HG02763 (cell line): Measurements from ENCODE around the gene PFDN6.
"Not testable (repeated sequence)": the region's sequence is repeated elsewhere in the genome, so short reads cannot be mapped to it uniquely, and the experiment has no call there.

Source experiments
- ATAC-seq: cut with Tn5 transposase; IDR thresholded peaks from one replicate; pipeline ENCODE4 v1.9.1; 2021; ENCODE audit warnings: mild to moderate bottlenecking, moderate library complexity; ENCODE audit not compliant: unreplicated experiment

The PFDN6 gene

DNA sequence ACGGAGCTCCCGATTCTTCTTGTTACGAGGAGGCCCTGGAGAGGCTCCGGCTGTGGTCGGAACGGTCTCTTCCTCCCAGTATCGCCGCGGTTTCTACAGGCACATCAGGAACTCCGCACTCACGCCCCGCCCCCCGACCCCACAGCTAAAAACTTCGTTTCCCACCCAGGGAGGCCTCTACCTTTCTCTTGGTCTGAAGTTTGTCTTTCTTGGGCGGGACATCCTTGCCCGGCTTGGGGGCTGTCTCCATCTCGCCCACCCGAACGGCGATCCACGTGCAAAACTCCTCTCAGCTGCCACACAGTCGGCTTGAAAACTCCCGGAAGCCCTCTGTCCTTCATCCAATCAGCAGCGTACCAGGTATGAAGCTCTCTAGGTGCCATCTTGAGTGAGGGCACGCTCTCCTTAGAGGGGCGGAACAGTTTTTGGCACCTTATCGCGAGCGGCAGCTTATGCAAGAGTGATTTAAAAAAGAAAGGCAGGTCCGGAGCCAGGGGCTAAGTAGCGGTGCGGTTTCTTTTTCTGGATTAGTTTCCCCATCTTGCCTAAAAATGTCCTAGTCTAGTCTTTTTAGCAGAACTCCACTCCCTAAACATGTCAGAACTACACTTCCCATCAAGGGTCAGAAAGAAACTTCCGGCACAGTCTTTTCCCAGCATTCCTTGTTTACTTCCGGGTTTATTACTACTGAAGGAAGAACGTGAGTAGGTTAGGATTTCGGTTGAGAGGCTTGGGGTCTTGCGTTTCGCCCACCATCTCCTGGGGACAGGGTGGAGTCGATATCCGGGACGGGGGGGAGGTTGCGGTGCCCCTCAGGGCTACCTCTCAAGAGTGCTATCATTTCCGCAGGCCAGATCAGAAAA lies at the start of gene PFDN6, which contains the start of gene WDR46:
Gene PFDN6, plus strand, starts transcription at position 681 of the 863 bp plus-strand sequence. CDS start 256 bp downstream, outside the sequence.
Gene WDR46, minus strand, starts transcription at position 319 of the 863 bp plus-strand sequence. Its CDS starts 69 bp downstream, at position 250.
- ATAC-seq: peak; percentile 77

DNA sequence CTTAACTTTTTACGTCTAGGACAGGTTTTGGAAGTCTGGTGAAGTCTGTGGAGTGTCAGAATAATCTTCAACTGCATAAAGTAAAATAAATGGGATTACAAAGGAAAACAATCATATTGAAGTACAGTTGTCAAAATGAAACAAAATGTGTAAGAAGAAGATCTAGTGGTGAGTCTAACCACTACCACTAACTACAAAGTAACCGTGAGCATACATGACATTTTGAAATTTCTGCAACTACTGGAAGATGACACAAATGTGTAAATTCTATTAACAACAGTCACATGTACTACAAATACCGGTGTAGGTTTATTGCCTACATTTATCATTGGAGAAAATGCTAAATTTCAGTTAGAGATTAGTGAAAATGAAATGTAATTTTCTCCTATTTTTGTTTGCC lies 47.4 kb upstream of the PFDN6 start:
- ATAC-seq: no peak

DNA sequence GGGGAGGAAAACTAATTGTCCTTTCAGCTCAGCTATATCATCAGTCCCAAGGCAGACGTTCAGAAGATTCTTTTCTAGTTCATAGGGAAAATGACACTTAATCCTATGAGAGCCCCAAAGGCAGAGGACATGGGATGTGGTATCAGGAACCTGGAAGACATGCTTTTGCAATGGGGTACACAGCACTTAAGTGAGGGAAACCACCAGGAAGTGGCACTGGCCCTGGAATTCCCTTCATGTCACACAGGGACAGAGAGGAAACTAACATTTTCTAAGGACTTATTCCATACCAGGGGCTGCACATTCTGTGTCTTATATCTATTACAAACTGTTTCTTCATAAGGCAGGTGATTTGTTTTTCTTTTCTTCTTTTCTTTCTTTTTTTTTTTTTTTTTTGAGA lies 45.9 kb upstream of the PFDN6 start:
- ATAC-seq: no peak

DNA sequence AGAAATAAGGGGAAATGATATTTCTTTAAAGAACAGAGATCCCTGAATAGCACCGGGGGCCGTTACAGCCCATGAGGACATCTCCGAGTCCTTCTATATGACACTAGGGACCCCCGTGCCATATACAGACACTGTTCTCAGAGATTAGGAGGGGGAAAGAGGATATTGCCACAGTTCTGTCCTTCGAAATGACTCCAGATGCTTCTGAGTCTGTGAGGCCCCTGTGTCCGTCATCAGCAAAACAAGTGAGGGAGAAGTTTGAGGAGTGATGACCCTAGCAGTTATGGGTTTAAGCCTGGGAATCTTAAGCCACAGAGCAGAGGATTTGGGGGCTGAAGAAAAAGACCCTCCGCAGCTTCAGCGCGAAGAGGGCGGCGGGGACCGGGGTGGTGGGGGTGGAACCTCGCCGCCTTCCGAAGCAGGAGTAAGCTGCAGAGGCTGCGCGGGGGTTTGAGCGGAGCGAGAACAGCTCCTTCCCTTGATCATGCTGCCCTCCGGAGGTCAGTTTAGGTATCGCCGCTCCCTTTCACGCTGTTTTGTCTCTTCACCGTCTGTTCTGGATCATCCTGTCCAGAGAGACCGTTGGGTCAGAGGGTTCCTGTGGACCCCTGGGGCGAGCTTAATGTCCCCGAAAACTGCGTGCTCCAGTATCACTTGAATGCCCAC lies 41.3 kb upstream of the PFDN6 start:
- peak; percentile 40 for ATAC-seq

DNA sequence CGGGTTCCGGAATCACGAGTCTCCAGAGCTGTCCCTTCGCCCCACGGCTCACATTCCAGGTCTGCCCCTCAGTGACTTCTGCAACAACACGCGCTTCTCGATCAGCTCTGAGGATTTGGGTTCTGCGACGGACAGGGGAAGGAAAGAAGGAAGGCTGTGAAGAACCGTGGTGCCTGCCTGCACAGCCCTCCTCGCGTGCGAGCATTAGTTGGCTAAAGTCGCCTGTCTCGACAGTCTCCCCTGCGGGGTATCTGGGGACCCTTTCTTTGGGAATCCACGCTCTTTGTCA lies 40.8 kb upstream of the PFDN6 start:
- ATAC-seq: no peak

DNA sequence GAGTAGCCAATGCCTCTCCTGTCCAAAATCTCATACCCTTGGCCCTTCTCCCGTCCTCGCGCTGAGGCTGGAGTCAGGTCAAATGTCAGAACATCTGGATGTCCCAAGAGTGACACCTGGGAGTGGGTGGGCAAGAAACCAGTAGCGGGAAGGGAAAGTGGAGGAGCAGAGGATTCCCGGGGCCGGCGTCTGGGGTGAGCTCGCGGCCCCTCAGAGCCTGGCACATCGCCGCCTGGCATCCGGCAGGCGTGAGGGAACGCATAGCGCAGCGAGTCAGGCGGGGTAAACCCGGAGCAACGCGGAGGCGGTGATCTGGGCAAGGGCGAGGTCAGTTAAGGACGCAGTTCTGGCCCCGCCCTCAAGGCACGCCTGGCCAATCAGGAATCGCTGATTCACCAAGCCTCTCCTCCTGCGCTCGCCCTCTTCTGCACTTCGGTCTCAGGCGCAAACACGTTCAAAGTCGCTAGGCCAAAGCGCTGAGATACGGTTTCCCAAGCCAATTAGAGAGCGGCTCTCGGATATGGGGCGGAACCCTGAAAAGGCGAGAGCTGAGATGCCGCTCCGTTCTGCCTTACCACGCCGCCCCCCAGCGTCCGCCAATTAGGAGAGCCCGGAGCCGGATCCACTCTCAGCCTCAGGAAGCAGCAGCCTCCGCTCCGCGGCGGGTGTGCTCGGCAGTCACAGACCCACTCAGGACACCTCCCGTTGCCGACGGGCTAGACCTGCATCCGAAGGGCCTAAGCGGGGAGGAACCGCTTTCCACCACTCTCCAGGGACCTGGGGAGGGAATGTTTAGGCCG lies 40.3 kb upstream of the PFDN6 start:
- ATAC-seq: peak; percentile 90

DNA sequence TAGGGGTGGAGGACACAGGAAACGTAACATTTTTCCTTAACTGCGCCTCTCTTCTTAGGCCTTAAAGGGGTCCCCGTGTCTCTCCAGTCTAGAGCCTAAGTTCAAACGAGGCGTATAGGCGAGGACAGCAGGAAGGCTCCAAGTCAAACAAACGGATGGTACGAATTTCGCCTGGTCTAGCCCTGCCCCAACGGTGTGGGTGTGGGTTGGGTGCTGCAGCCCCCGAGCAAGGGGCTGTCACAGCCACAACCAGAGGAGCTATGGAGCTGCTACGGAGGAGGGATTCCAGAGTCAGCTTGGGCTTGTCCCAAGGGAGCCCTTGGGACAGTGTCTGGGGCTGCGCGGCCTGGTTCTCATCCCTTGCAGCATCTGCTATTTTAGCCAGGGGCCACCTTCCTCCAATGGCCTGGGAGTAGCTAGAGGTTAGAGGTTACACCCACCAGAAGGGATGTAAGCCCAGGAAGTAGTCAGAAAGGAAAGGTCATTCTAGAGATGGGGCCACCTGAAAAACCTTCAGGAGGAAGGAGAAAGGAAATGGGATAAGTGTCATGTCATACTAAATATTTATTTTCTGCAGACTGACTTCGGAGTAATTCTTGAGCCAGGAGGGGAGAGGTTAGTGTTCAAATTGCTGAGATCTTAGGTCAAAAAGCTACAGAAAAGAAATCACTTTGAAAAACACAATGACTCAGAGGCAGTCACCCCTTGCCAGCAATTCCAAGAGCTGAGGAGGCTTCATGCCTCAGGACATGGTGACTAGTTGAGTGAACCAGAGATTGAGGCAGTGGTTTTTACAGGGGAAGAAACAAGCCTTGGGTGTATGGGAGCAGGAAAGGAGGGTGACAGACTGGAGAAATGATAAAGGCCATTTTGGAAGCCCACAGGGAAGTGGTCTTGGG lies 39.4 kb upstream of the PFDN6 start:
- ATAC-seq: no peak

DNA sequence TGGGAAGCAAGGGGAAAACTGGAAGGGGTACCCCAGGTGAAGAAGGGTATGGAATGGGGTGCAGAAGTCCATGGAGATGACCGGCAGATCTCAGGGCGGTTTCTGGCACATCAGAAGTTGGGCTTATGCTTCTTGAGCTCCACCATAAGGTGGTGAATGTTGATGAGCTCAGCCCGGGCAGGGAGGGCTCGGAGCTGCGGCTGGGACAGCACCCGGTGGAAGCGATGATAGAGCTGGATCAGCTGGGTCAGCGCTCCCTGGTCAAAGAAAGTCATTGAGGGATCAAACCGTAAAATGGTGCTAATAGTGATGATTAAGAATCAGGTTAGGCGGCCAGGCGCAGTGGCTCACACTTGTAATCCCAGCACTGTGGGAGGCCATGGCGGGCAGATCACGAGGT lies 38.7 kb upstream of the PFDN6 start:
- ATAC-seq: no peak

DNA sequence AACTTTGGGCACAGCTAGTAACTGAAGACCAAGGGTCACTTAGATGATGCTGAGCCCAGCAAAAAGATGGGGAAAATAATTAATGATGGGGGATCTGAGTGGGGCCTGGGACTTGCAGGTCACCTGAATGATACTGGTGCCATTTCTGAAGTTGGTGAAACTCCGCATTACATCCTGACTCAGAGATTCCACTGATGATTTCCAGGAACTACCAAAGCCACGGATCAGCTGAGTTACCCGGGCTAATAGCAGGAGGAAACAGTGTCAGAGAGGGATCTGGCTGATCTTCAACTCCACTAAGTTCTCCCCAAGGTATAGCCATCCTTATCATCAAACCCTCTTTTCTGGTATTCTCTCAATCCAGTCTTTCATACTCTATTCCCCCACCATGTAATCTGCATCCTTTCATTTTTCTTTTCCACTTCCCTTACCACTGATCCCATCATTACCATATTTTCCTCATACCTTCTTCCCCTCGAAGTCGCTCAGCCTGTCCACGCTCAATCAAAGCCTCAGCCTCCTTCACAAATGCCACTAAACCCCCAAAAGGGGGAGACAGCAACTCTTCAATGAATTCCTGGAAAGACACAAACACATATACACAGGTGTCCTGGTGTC lies 37.9 kb upstream of the PFDN6 start:
- no peak for ATAC-seq

DNA sequence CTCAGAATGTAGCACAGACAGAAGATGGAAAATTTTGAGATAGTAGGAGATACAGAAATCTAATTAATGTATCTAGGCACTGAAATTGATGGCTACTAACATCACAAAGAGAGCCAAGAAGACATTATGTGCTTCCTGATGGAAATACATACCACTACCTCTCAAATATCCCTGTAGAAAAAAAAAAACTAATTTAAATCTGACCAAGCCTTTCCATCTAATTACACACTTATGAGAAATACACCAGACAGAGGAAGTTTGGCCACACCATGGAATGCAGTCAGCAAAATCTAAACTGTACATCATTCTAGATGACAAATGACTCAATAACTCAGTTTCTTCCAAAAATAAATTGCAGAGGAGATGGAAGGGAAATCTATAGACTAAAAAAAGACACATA lies 36.6 kb upstream of the PFDN6 start:
- ATAC-seq: no peak

DNA sequence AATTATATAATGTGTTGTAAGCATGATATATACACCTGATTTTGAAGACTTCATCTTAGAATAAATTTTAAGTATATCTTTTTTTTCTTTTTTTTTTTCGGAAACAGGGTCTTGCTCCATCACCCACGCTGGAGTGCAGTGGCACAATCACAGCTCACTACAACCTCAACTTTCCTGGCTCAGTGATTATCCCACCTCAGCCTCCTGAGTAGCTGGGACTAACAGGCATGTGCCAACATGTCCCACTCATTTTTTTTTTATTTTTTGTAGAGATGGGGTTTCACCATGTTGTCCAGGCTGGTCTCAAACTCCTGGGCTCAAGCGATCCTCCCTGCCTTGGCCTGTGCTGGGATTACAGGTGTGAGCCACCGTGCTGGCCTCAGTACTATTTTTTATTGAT lies 34.8 kb upstream of the PFDN6 start:
- no peak for ATAC-seq

DNA sequence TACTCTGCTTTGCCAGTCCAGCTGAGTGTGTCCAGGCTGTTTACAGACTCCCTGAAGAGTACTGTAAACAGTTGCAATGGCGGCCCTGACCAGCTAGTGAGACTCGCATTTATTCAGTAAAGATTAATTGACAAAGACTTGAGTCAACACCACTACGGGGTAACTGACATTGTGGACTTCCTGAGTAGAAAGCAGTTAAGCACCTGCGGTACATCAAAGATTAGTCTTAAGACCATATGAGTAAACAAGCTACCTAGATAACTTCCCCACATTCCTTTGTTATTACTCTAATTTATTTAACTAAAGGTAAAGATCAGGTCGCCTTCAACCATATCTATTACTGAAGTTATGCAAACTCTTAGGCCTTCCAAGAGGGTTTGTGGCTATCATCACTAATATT lies 30.4 kb upstream of the PFDN6 start:
- no peak for ATAC-seq

DNA sequence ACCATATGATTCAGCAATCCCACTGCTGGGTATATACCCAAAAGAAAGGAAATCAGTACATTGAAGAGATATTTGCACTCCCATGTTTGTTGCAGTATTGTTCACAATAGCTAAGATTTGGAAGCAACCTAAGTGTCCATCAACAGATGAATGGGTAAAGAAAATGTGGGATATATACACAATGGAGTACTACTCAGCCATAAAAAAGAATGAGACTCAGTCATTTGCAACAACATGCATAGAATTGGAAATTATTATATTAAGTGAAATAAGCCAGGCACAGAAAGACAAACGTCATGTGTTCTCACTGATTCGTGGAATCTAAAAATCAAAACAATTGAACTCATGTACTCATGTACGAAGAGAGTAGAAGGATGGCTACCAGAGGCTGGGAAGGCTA lies 26.9 kb upstream of the PFDN6 start:
- ATAC-seq: not testable (repeated sequence)

DNA sequence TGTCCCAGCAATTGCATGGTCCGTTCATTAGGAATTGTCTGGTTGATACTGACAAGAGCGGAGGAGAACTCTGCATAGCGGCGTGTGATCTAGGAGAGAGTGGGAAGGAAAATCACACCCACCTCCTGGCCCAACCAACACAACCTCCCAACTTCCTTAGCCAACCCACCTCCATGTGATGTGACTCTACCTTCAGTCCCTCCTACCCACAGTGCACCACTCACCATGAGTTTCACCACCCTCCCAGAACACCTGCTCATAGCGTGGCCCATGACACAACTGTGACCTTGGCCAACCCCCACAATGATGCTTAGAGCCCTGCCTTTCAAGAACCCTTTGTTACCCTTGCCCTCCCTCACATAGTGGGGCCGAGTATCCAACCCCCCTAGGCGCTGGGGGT lies 25.4 kb upstream of the PFDN6 start:
- no peak for ATAC-seq

DNA sequence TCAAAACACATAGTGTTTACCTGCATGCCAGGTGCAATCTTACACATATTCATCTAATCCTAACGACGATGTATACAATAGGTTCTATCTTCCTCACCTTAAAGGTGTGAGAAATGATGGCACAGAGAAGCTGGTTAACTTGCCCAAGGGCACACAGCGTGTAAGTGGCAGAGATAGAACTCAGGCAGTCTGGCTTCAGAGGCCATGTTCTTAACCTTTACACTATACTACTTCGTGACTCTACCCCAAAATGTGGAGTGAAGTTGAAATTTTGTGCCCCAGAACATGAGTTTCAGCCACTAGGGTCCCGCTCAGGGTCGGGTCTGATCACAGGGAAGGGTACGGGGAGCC lies 18.3 kb upstream of the PFDN6 start:
- no peak for ATAC-seq

DNA sequence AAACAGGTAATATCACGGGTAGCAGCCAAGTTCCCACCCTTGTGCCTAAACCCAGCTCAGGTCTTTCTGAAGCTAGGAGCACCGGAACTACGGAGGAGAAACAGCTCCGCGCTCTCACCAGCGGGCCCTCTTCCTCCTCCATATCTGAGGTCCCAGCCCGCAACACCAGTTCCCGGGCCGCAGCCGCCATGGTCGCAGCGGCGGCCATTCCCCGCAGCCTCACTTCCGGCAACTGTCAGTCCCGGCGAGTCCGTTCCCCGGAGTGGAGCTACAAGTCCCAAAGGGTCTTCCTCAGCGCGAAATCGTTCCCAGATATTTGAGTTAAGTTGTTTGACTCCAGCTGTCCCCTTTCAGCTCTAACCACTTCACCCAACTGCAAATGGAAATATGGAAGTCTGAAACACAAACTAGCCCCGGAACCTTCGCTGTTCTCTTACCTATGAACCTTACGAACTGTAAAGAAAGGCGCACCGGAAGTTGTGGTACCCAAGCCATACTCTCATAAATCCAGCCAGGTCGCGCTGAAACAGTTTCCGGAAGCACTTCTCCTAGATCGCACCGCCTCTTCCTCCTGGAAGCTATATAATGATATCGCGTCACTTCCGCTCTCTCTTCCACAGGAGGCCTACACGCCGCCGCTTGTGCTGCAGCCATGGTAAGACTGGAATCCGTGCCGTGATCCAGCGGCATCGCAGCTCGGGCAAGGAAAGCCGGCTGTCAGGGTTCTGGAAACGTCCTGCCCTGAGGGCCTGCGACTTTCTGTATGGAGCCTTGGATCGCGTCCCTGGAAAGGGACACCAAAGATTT lies 17.7 kb upstream of the PFDN6 start, which contains the start of the genes RPS18 and VPS52:
Gene RPS18, plus strand, starts transcription at position 608 of the 807 bp plus-strand sequence. Its CDS starts 45 bp downstream, at position 653.
Gene VPS52, minus strand, starts transcription at position 409 of the 807 bp plus-strand sequence. Its CDS starts 201 bp downstream, at position 208.
- peak; percentile 83 for ATAC-seq

DNA sequence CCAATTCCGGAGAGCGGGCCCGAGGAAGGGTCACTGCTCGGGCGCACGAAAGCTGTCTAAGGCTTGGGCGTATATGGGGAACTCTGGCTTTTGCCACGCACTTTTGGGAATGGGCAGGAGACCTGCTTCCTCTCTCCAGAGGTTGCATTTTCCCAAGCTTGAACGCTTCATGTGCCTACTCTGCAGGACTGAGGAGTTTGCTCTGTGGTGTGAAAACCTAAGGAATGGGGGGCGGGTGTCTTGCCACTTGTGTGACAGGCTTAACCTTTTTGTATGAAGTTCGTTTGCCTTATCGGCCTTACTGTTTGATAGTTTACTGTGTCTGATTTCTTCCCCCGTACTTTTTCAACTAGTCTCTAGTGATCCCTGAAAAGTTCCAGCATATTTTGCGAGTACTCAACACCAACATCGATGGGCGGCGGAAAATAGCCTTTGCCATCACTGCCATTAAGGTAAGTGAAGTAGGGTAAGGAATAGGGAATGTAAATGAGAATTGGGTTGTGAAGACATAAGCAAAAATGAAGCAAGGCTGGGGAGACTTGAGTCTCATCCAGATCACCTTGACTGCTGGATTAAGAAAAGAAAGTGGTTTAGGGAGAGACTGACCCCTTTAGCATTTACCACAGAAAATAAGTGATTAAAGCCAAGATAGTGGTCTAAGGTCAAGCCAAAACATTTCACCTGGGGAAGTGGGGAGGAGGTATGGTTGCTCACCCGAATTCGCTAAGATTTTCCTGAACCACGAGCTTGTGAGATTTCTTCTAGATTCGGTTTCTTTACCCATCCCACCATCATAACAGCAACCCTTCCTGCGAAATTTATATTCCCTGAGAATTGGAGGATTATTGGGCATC lies 16.9 kb upstream of the PFDN6 start:
- peak; percentile 28 for ATAC-seq
